Measurements from ENCODE around the gene CAPN2. TPM values are rescaled to one million over a fixed set of nuclear protein-coding genes. Genes with fewer than 3 reads are reported as not detected.
A peak's percentile ranks its signal among the peaks of the same experiment; 100 is the strongest.

CAPN2 gene
- total RNA-seq, 3 donors from 2014 or later (not counting 1 experiment from before 2014, with no cell fraction given), result 228 to 275 (median 236) TPM

GRCh38 chr1:223748773-223749733 lies 36.7 kb downstream of the CAPN2 start:
- WGBS (ENCODE audit: insufficient coverage), result 19% methylated on average over 57 of the region's 61 CpGs
- ATAC-seq (peak; percentile 82 to 96 (median 90)), DNase-seq (peak; percentile 70 to 84)
- Histone ChIP-seq H3K4me1 (ENCODE audit: control insufficient read depth, insufficient read depth, low read length) (peaks cover 12% of the 10 kb centered on the region), H3K27ac (ENCODE audit: low read length) (no peak overlapping the region), H3K27me3 (ENCODE audit: control insufficient read depth, insufficient read depth, low read length) (no peaks in the 10 kb centered on the region), H3K9me3 (ENCODE audit: control insufficient read depth, insufficient read depth, low read length) (no peaks in the 10 kb centered on the region), H3K4me3 (ENCODE audit: low read length) (peak overlapping the region; percentile 37), H3K36me3 (ENCODE audit: control insufficient read depth, insufficient read depth, low read length) (peaks cover 65% of the 10 kb centered on the region)
- Mint-ChIP-seq H3K4me1 (peaks cover 12 to 22% of the 10 kb centered on the region in 2 donors), H3K36me3 (peaks cover 14% of the 10 kb centered on the region), H3K4me3 (peak overlapping the region; percentile 82), H3K27ac (peak overlapping the region; percentile 10 to 72), H3K9me3 (no peaks in the 10 kb centered on the region), H3K27me3 (ENCODE audit: low read depth in 2 of 2) (no peaks in the 10 kb centered on the region)
- TF ChIP-seq, protein P1, sequence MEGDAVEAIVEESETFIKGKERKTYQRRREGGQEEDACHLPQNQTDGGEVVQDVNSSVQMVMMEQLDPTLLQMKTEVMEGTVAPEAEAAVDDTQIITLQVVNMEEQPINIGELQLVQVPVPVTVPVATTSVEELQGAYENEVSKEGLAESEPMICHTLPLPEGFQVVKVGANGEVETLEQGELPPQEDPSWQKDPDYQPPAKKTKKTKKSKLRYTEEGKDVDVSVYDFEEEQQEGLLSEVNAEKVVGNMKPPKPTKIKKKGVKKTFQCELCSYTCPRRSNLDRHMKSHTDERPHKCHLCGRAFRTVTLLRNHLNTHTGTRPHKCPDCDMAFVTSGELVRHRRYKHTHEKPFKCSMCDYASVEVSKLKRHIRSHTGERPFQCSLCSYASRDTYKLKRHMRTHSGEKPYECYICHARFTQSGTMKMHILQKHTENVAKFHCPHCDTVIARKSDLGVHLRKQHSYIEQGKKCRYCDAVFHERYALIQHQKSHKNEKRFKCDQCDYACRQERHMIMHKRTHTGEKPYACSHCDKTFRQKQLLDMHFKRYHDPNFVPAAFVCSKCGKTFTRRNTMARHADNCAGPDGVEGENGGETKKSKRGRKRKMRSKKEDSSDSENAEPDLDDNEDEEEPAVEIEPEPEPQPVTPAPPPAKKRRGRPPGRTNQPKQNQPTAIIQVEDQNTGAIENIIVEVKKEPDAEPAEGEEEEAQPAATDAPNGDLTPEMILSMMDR (IDR thresholded peaks at IDR 0.05), result peak; percentile 93
- intact Hi-C loops (cut with micrococcal nuclease), result loop anchor here (1.0 to 2.0 kb wide), 2 partner anchors 36 to 51 kb away; partner anchors contain the start of gene CAPN2

- H3K4me3 ChIP-seq (ENCODE audit: low read length), result no peak overlapping the region
- H3K27ac ChIP-seq (ENCODE audit: low read length), result no peak overlapping the region
- Mint-ChIP-seq H3K27ac (peak overlapping the region in 1 of 2 donors; percentile 67), H3K4me1 (peaks cover 12 to 22% of the 10 kb centered on the region in 2 donors), H3K36me3 (peaks cover 14% of the 10 kb centered on the region), H3K4me3 (no peak overlapping the region), H3K27me3 (ENCODE audit: low read depth in 2 of 2) (no peaks in the 10 kb centered on the region), H3K9me3 (no peaks in the 10 kb centered on the region)
- 91% methylated on average over 13 of the region's 13 CpGs for WGBS (ENCODE audit: insufficient coverage)
- DNase-seq, result no peak
- no peaks in the 10 kb centered on the region for H3K27me3 ChIP-seq (ENCODE audit: control insufficient read depth, insufficient read depth, low read length)
- no peak for ATAC-seq
- peaks cover 12% of the 10 kb centered on the region for H3K4me1 ChIP-seq (ENCODE audit: control insufficient read depth, insufficient read depth, low read length)
- TF ChIP-seq, protein P1 (IDR thresholded peaks at IDR 0.05), result no peak
- no peaks in the 10 kb centered on the region for H3K9me3 ChIP-seq (ENCODE audit: control insufficient read depth, insufficient read depth, low read length)
- intact Hi-C loops (cut with micrococcal nuclease), result no loop called here
- H3K36me3 ChIP-seq (ENCODE audit: control insufficient read depth, insufficient read depth, low read length), result peaks cover 75% of the 10 kb centered on the region
Observed at GRCh38 chr1:223750730-223751570, 38.6 kb downstream of the CAPN2 start.

GRCh38 chr1:223751696-223752095 lies 39.4 kb downstream of the CAPN2 start:
- TF ChIP-seq, protein P1 (IDR thresholded peaks at IDR 0.05), result no peak
- Histone ChIP-seq H3K4me1 (ENCODE audit: control insufficient read depth, insufficient read depth, low read length) (peaks cover 12% of the 10 kb centered on the region), H3K27ac (ENCODE audit: low read length) (no peak overlapping the region), H3K27me3 (ENCODE audit: control insufficient read depth, insufficient read depth, low read length) (no peaks in the 10 kb centered on the region), H3K4me3 (ENCODE audit: low read length) (no peak overlapping the region), H3K36me3 (ENCODE audit: control insufficient read depth, insufficient read depth, low read length) (peaks cover 76% of the 10 kb centered on the region), H3K9me3 (ENCODE audit: control insufficient read depth, insufficient read depth, low read length) (no peaks in the 10 kb centered on the region)
- H3K27me3 Mint-ChIP-seq (ENCODE audit: low read depth in 2 of 2), result no peaks in the 10 kb centered on the region
- intact Hi-C loops (cut with micrococcal nuclease), result no loop called here
- H3K9me3 Mint-ChIP-seq, result no peaks in the 10 kb centered on the region
- no peak overlapping the region for H3K4me3 Mint-ChIP-seq
- no peak for DNase-seq
- peak overlapping the region in 1 of 2 donors; percentile 39 for H3K27ac Mint-ChIP-seq
- peaks cover 12 to 22% of the 10 kb centered on the region in 2 donors for H3K4me1 Mint-ChIP-seq
- no peak for ATAC-seq
- 97% methylated on average over 4 of the region's 4 CpGs for WGBS (ENCODE audit: insufficient coverage)
- peaks cover 14% of the 10 kb centered on the region for H3K36me3 Mint-ChIP-seq

All from natural killer cell (primary cell).